ENCODE measurements around the gene CELA3A.
"Not testable (repeated sequence)": the region's sequence is repeated elsewhere in the genome, so short reads cannot be mapped to it uniquely, and the experiment has no call there.

CELA3A gene

GRCh38 chr1:22024485-22025367, 23.3 kb downstream of the CELA3A start:
- Mint-ChIP-seq H3K27ac (peak overlapping the region; percentile 99), H3K36me3 (ENCODE audit: low read depth) (peaks cover 6% of the 10 kb centered on the region), H3K4me1 (ENCODE audit: low read depth) (peaks cover 36% of the 10 kb centered on the region), H3K4me3 (peak overlapping the region; percentile 95), H3K9me3 (no peaks in the 10 kb centered on the region), H3K27me3 (ENCODE audit: low read depth) (no peaks in the 10 kb centered on the region)

DNA sequence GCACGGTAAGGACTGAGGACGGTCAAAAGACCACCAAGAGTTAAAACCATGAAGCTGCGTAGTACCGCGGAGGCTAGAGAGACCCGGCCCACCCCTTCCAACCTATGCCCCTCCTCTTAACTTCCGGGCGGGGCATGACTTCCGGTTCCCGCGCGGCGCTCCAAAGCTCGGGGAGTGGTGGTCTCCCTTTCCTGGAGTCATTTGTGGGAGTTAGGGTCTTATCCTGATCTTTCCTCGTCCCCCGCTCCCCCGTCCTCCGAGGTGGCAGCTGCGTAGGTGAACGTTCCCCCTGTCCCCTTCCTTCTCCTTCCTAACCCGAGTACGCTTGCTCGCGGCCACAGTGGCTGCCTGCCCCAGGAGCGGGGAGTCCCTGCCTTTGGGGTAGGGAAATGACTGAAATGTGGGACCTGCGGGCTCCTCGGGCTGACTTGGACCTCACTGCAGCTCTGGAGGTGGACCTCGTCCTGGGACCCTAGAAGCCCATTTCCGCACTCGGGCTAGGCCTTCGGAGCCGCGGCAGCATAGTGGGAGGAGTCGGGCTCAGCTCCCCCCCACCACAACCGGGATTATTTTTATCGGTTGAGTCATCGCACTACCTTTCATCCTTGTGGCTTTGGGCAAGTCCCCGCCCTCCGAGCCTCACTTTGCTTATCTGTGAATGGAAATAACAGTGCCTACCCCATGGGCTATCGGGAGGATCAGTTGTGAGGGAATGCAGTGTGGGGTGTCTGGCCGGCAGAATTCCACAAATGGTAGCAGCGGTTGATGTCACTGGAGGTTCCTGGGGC, 24.1 kb downstream of the CELA3A start:
- Mint-ChIP-seq H3K27ac (peak overlapping the region; percentile 99), H3K4me1 (ENCODE audit: low read depth) (peaks cover 43% of the 10 kb centered on the region), H3K9me3 (no peaks in the 10 kb centered on the region), H3K4me3 (peak overlapping the region; percentile 95), H3K27me3 (ENCODE audit: low read depth) (no peaks in the 10 kb centered on the region), H3K36me3 (ENCODE audit: low read depth) (peaks cover 6% of the 10 kb centered on the region)

GRCh38 chr1:22026924-22027289, 25.4 kb downstream of the CELA3A start:
- Mint-ChIP-seq H3K4me1 (ENCODE audit: low read depth) (peaks cover 51% of the 10 kb centered on the region), H3K4me3 (peak overlapping the region; percentile 95), H3K27ac (peak overlapping the region; percentile 99), H3K36me3 (ENCODE audit: low read depth) (peaks cover 6% of the 10 kb centered on the region), H3K27me3 (ENCODE audit: low read depth) (no peaks in the 10 kb centered on the region), H3K9me3 (no peaks in the 10 kb centered on the region)

DNA sequence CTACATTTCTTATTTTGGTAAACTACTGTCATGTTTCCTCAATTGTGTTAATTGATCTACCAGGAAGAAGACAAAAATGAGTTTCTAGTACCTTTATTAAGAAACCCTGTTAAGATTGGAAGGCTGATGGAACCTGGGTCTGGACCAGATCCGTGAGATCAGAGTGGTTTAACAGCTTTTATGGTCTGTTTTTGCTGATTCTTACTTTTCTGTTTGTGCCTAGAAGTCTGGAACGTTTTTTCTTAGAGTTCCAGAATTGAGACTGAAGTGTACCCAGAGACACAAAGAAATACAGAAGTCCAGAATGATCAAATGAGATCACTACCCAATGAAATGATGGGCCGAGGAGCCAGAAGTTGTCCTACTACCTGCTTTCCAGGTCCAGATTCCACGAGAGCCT, 28.6 kb downstream of the CELA3A start:
- H3K4me3 Mint-ChIP-seq: no peak overlapping the region
- H3K27me3 Mint-ChIP-seq (ENCODE audit: low read depth): no peaks in the 10 kb centered on the region
- H3K4me1 Mint-ChIP-seq (ENCODE audit: low read depth): peaks cover 46% of the 10 kb centered on the region
- no peaks in the 10 kb centered on the region for H3K9me3 Mint-ChIP-seq
- H3K36me3 Mint-ChIP-seq (ENCODE audit: low read depth): peaks cover 6% of the 10 kb centered on the region
- H3K27ac Mint-ChIP-seq: peak overlapping the region; percentile 36

GRCh38 chr1:22030473-22030872, 29.0 kb downstream of the CELA3A start:
- no peaks in the 10 kb centered on the region for H3K27me3 Mint-ChIP-seq (ENCODE audit: low read depth)
- peaks cover 46% of the 10 kb centered on the region for H3K4me1 Mint-ChIP-seq (ENCODE audit: low read depth)
- H3K9me3 Mint-ChIP-seq: no peaks in the 10 kb centered on the region
- peak overlapping the region; percentile 36 for H3K27ac Mint-ChIP-seq
- H3K4me3 Mint-ChIP-seq: no peak overlapping the region
- H3K36me3 Mint-ChIP-seq (ENCODE audit: low read depth): peaks cover 6% of the 10 kb centered on the region

DNA sequence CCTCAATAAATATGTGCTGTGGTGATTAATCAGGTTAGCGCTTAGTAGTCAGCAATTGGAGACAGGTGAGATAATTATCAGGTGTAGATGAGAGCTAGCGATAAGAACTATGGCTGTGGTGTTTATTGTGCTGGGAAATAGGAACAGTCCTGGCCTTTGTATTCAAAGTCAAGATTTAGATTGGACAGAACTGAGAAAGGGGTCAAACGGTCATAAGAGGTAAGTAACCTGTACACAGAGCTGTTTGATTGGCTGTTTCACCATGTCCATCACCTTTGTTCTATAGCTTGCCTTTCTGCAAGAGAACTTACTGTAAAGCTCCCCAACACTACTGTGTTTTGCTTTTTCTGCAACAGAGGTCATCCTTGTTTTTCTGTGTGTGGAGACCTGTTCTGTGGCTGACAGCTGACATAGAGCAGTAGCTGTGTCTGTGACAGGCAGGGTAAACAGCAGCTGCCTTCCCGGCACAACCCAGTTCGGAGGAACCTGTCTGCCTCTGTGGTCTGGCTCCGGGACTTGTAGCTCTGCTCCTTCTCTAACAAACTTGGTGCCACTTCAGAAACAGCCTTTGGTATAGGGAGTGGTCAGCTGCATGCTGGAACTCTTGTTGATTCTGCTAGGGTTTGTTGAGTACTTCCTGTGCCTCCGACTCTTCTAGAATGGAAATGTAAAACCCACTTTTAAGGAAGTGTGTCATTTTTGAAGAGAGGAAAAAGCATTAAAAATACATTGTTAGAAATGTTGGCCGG, 29.9 kb downstream of the CELA3A start:
- Mint-ChIP-seq H3K4me3 (peak overlapping the region; percentile 52), H3K36me3 (ENCODE audit: low read depth) (peaks cover 5% of the 10 kb centered on the region), H3K27ac (peak overlapping the region; percentile 91), H3K27me3 (ENCODE audit: low read depth) (no peaks in the 10 kb centered on the region), H3K4me1 (ENCODE audit: low read depth) (peaks cover 42% of the 10 kb centered on the region), H3K9me3 (no peaks in the 10 kb centered on the region)

GRCh38 chr1:22034834-22035233, 33.4 kb downstream of the CELA3A start:
- H3K27ac Mint-ChIP-seq; H3K36me3 Mint-ChIP-seq (ENCODE audit: low read depth); H3K4me3 Mint-ChIP-seq; H3K9me3 Mint-ChIP-seq; H3K27me3 Mint-ChIP-seq (ENCODE audit: low read depth): not testable (repeated sequence)
- H3K4me1 Mint-ChIP-seq (ENCODE audit: low read depth): peaks cover 43% of the 10 kb centered on the region

DNA sequence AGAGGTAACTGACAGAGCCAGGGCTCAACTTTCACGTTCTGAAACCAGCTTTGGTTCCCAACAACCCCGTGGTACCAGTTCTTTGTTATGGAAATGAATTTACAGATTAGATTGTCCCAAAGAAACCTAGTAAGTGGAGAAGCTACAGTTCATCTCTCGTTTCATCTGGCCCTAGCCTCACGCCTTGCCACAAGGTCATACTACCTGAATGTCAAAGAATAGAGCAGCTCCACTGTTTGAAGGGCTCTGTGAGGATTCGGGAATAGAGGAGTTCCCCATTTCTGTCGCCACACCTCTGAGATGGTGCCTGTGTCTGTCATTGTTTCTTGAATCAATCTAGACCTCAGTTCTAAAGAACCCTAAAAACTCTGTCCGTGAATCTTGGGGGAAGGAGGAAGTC, 36.1 kb downstream of the CELA3A start:
- Mint-ChIP-seq H3K36me3 (ENCODE audit: low read depth) (no peaks in the 10 kb centered on the region), H3K4me1 (ENCODE audit: low read depth) (peaks cover 39% of the 10 kb centered on the region)

DNA sequence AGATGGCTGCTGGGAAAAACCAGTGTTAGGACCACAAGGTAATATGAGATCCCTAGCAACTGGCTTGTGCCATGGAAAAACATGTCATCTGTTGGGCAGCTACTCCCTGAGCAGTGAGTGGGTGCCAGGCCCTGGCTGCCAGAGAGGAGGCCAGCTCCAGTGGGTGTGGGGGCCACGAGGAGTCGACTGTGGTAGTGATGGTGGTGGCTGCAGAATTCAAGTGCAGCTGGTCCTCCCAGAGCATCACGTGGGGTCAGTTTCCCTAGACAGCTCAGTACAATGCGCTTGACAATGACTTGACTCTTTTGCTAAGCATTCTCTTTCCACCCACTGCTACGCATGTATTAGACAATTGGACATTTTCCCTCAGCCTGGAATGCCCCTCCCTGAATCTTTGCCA, 36.6 kb downstream of the CELA3A start:
- Mint-ChIP-seq H3K4me3 (no peak overlapping the region), H3K9me3 (no peaks in the 10 kb centered on the region), H3K36me3 (ENCODE audit: low read depth) (no peaks in the 10 kb centered on the region), H3K27ac (peak overlapping the region; percentile 90), H3K4me1 (ENCODE audit: low read depth) (peaks cover 41% of the 10 kb centered on the region), H3K27me3 (ENCODE audit: low read depth) (no peaks in the 10 kb centered on the region)

More for the DNA sequence above, 36.1 kb downstream of the CELA3A start:
- no peaks in the 10 kb centered on the region for H3K27me3 Mint-ChIP-seq (ENCODE audit: low read depth)
- no peak overlapping the region for H3K4me3 Mint-ChIP-seq
- H3K9me3 Mint-ChIP-seq: no peaks in the 10 kb centered on the region
- peak overlapping the region; percentile 90 for H3K27ac Mint-ChIP-seq

- H3K4me1 Mint-ChIP-seq (ENCODE audit: low read depth): peaks cover 42% of the 10 kb centered on the region
Observed at GRCh38 chr1:22039594-22040285, 38.3 kb downstream of the CELA3A start.

DNA sequence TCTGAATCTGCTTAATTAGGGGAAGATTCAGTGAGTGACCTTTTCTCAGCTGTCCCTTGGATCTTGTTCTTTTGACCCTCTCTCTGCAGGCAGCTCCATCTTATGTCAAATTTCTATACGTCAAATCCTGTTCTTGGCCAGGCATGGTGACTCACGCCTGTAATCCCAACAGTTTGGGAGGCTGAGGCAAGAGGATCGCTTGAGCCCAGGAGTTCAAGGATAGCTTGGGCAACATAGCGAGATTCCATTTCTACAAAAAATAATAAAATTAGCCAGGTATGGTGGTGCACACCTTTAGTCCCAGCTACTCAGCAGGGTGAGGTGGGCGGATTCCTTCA, 38.8 kb downstream of the CELA3A start:
- Mint-ChIP-seq H3K9me3 (peaks cover 1% of the 10 kb centered on the region), H3K27me3 (ENCODE audit: low read depth) (no peaks in the 10 kb centered on the region), H3K36me3 (ENCODE audit: low read depth) (peaks cover under 1% of the 10 kb centered on the region), H3K4me3 (peak overlapping the region; percentile 71), H3K4me1 (ENCODE audit: low read depth) (peaks cover 43% of the 10 kb centered on the region), H3K27ac (peak overlapping the region; percentile 95)

More at GRCh38 chr1:22039594-22040285, 38.3 kb downstream of the CELA3A start:
- H3K27me3 Mint-ChIP-seq (ENCODE audit: low read depth): no peaks in the 10 kb centered on the region
- H3K4me3 Mint-ChIP-seq: peak overlapping the region; percentile 71
- H3K36me3 Mint-ChIP-seq (ENCODE audit: low read depth): no peaks in the 10 kb centered on the region
- peak overlapping the region; percentile 95 for H3K27ac Mint-ChIP-seq
- H3K9me3 Mint-ChIP-seq: no peaks in the 10 kb centered on the region

DNA sequence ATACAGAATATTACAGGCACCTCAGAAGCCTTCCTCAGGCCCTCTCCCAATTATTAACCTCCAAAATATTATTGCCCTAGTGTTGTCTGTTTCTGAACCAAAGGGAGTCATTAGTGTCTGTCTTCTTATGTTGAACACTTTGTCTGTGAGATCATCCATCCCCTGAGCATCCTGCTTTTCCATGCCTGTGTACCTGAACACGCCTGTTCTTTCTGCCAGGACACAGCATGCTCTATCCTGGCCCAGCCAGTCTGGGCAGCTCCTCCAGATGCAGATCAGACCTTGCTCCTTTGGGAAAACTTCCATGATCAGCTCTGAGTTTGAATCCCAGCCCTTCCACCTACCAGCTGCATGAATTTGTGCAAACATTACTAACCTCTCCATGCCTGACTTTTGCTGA, 40.0 kb downstream of the CELA3A start:
- Mint-ChIP-seq H3K4me3 (peak overlapping the region; percentile 5), H3K27me3 (ENCODE audit: low read depth) (no peaks in the 10 kb centered on the region), H3K9me3 (peaks cover 4% of the 10 kb centered on the region), H3K36me3 (ENCODE audit: low read depth) (peaks cover 3% of the 10 kb centered on the region), H3K27ac (peak overlapping the region; percentile 76), H3K4me1 (ENCODE audit: low read depth) (peaks cover 45% of the 10 kb centered on the region)

- Mint-ChIP-seq H3K36me3 (ENCODE audit: low read depth) (peaks cover 3% of the 10 kb centered on the region), H3K4me1 (ENCODE audit: low read depth) (peaks cover 39% of the 10 kb centered on the region), H3K9me3 (peaks cover 4% of the 10 kb centered on the region), H3K4me3 (no peak overlapping the region), H3K27me3 (ENCODE audit: low read depth) (no peaks in the 10 kb centered on the region), H3K27ac (peak overlapping the region; percentile 27)
Observed at GRCh38 chr1:22043198-22043769, 41.8 kb downstream of the CELA3A start.
